PC-9 (cell line): ENCODE measurements around the gene RHBDD1. TPM values are rescaled to one million over a fixed set of nuclear protein-coding genes. Genes with fewer than 3 reads are reported as not detected.

Experiments used
- BruUV-seq: library from RNA; stranded (reverse); fragments of 400-500 nt; replicated peaks from 2 replicates; lab custom pipeline; 2021; lab: Mats Ljungman, UMichigan
- CTCF ChIA-PET: fragments of 300-600 bp; sonication (Branson Sonifier 250); formaldehyde crosslinking; loops from one replicate; lab custom pipeline; 2022; ENCODE audit warnings: antibody characterized with exemption; lab: Charles Lee
- POLR2A ChIA-PET: fragments of 300-600 bp; sonication (Branson Sonifier 250); formaldehyde crosslinking; loops from one replicate; lab custom pipeline; 2022; ENCODE audit warnings: antibody characterized with exemption; ENCODE audit not compliant: unreplicated experiment; lab: Charles Lee
- DNase-seq, 2 experiments: peaks; one replicate each; pipeline versions ENCODE4 v3.0.0 to v3.0.0-alpha.2; 2015 to 2022; ENCODE audit warnings: mixed read lengths in 1 of 2
- H2AFZ ChIP-seq: fragments of 200-600 bp; sonication (generic); 2 replicates; pipeline ENCODE4 v1.8.1; 2017; ENCODE audit warnings: antibody characterized with exemption
- H3F3A ChIP-seq: fragments of 200-600 bp; sonication (generic); 2 replicates; pipeline ENCODE4 v1.8.1; 2017; ENCODE audit warnings: antibody characterized with exemption, mild to moderate bottlenecking, low read depth; ENCODE audit not compliant: insufficient read depth
- H3K27ac ChIP-seq: fragments of 200-600 bp; sonication (generic); 2 replicates; pipeline ENCODE4 v1.6.1; 2016; ENCODE audit warnings: mixed run types
- H3K27me3 ChIP-seq: fragments of 200-600 bp; sonication (generic); 2 replicates; pipeline ENCODE4 v1.6.1; 2016; ENCODE audit warnings: low read depth, mixed run types; ENCODE audit not compliant: insufficient read depth
- H3K36me3 ChIP-seq: fragments of 200-600 bp; sonication (generic); 2 replicates; pipeline ENCODE4 v1.6.1; 2016; ENCODE audit warnings: low read depth, mixed run types
- H3K4me1 ChIP-seq: fragments of 200-600 bp; sonication (generic); replicated peaks from 2 replicates; pipeline ENCODE4 v1.6.1; 2016; ENCODE audit warnings: mixed run types; ENCODE audit not compliant: insufficient read depth
- H3K4me2 ChIP-seq: fragments of 200-600 bp; sonication (generic); 2 replicates; pipeline ENCODE4 v1.6.1; 2017; ENCODE audit warnings: mixed run types
- H3K4me3 ChIP-seq: fragments of 200-600 bp; sonication (generic); 2 replicates; pipeline ENCODE4 v1.6.1; 2016; ENCODE audit warnings: mixed run types
- H3K79me2 ChIP-seq: fragments of 200-600 bp; sonication (generic); 2 replicates; pipeline ENCODE4 v1.6.1; 2017; ENCODE audit warnings: low read depth, mixed run types
- H3K9me2 ChIP-seq: fragments of 200-600 bp; sonication (generic); 2 replicates; pipeline ENCODE4 v1.8.1; 2017; ENCODE audit warnings: mild to moderate bottlenecking; ENCODE audit not compliant: insufficient read depth
- H3K9me3 ChIP-seq: fragments of 200-600 bp; sonication (generic); 2 replicates; pipeline ENCODE4 v1.8.1; 2016; ENCODE audit warnings: low read depth; ENCODE audit not compliant: insufficient read depth
- H4K20me1 ChIP-seq: fragments of 200-600 bp; sonication (generic); 2 replicates; pipeline ENCODE4 v1.8.1; 2017; ENCODE audit not compliant: insufficient read depth
- CTCF ChIP-seq: fragments of 200-600 bp; sonication (generic); conservative IDR thresholded peaks from 2 replicates; pipeline ENCODE4 v1.6.1; 2017; ENCODE audit warnings: mixed run types, antibody characterized with exemption, mild to moderate bottlenecking, moderate library complexity
- EZH2 ChIP-seq: fragments of 200-600 bp; sonication (generic); IDR thresholded peaks from 2 replicates; pipeline ENCODE4 v1.8.0; 2017; ENCODE audit warnings: antibody characterized with exemption, low read depth
- intact Hi-C: fragments of 100-400 bp; cut with micrococcal nuclease; formaldehyde crosslinking; loops from one replicate; pipeline ENCODE4 v1.10.0; 2022; ENCODE audit not compliant: unreplicated experiment
- total RNA-seq: library from RNA; stranded (reverse); gene quantifications from 2 replicates; pipeline ENCODE4 v1.2.3, GENCODE V29; 2021

Gene RHBDD1
- total RNA-seq, 1 experiment from 2014 or later = 22.3 TPM

GRCh38 chr2:226971084-226971483 lies 135.2 kb downstream of the RHBDD1 start:
- Histone ChIP-seq H3K4me3 (no peak overlapping the region), H3K9me2 (no peaks in the 10 kb centered on the region), H3K27ac (no peak overlapping the region), H3K79me2 (no peaks in the 10 kb centered on the region), H3K4me2 (no peak overlapping the region), H2AFZ (no peak overlapping the region), H3K36me3 (no peaks in the 10 kb centered on the region), H3F3A (no peaks in the 10 kb centered on the region), H3K4me1 (no peaks in the 10 kb centered on the region), H4K20me1 (no peaks in the 10 kb centered on the region), H3K27me3 (no peaks in the 10 kb centered on the region), H3K9me3 (no peaks in the 10 kb centered on the region)
- BruUV-seq = no TSS peak
- intact Hi-C loops = no loop called here
- CTCF ChIA-PET = no interaction called here
- POLR2A ChIA-PET = no interaction called here
- DNase-seq = no peak
- no peak for TF ChIP-seq CTCF
- TF ChIP-seq EZH2 = no peak

GRCh38 chr2:226971770-226972169 lies 135.9 kb downstream of the RHBDD1 start:
- TF ChIP-seq EZH2 = no peak
- TF ChIP-seq CTCF = no peak
- Histone ChIP-seq H3K27me3 (no peaks in the 10 kb centered on the region), H3F3A (no peaks in the 10 kb centered on the region), H3K36me3 (no peaks in the 10 kb centered on the region), H3K9me2 (no peaks in the 10 kb centered on the region), H2AFZ (no peak overlapping the region), H3K79me2 (no peaks in the 10 kb centered on the region), H3K9me3 (no peaks in the 10 kb centered on the region), H3K4me2 (no peak overlapping the region), H3K27ac (no peak overlapping the region), H3K4me3 (no peak overlapping the region), H4K20me1 (no peaks in the 10 kb centered on the region), H3K4me1 (no peaks in the 10 kb centered on the region)
- ChIA-PET POLR2A (no interaction called here), CTCF (no interaction called here)
- no peak for DNase-seq
- BruUV-seq = no TSS peak
- intact Hi-C loops = no loop called here

DNA sequence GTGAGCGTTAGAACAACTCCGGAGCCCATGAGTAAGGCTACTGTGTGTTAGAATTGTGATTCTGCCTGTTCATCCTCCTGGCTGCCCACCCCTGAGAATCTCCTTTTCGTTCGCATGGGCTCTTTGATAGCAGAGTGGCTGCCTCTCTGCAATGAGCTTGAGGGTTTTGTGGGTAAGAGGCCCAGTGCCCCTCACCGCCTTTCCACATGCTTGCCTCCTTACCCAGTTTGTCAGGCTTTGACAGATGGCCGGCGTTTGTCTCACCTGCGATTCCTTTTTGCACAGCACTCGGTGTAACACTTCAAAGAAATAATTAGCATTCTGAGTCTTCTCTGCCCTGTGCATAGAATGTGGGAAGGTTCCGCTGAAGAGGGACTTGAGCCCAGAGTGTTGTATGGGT lies 138.0 kb downstream of the RHBDD1 start:
- POLR2A ChIA-PET = no interaction called here
- Histone ChIP-seq H3F3A (no peaks in the 10 kb centered on the region), H3K27me3 (no peaks in the 10 kb centered on the region), H3K9me2 (no peaks in the 10 kb centered on the region), H3K36me3 (no peaks in the 10 kb centered on the region), H3K4me2 (no peak overlapping the region), H3K9me3 (no peaks in the 10 kb centered on the region), H3K27ac (no peak overlapping the region), H2AFZ (no peak overlapping the region), H3K79me2 (no peaks in the 10 kb centered on the region), H3K4me1 (no peaks in the 10 kb centered on the region), H3K4me3 (no peak overlapping the region), H4K20me1 (no peaks in the 10 kb centered on the region)
- CTCF ChIA-PET = no interaction called here
- intact Hi-C loops = no loop called here
- BruUV-seq = no TSS peak
- DNase-seq = no peak
- no peak for TF ChIP-seq EZH2
- no peak for TF ChIP-seq CTCF
